Kidney glomerular epithelial cell (primary cell): Measurements from ENCODE around the gene PTX4.
A peak's percentile ranks its signal among the peaks of the same experiment; 100 is the strongest.
"Not testable (repeated sequence)": the region's sequence is repeated elsewhere in the genome, so short reads cannot be mapped to it uniquely, and the experiment has no call there.

Source experiments
- DNase-seq: peaks from one replicate; lab custom pipeline; 2025; lab: John Stamatoyannopoulos, UW

PTX4 gene

DNA sequence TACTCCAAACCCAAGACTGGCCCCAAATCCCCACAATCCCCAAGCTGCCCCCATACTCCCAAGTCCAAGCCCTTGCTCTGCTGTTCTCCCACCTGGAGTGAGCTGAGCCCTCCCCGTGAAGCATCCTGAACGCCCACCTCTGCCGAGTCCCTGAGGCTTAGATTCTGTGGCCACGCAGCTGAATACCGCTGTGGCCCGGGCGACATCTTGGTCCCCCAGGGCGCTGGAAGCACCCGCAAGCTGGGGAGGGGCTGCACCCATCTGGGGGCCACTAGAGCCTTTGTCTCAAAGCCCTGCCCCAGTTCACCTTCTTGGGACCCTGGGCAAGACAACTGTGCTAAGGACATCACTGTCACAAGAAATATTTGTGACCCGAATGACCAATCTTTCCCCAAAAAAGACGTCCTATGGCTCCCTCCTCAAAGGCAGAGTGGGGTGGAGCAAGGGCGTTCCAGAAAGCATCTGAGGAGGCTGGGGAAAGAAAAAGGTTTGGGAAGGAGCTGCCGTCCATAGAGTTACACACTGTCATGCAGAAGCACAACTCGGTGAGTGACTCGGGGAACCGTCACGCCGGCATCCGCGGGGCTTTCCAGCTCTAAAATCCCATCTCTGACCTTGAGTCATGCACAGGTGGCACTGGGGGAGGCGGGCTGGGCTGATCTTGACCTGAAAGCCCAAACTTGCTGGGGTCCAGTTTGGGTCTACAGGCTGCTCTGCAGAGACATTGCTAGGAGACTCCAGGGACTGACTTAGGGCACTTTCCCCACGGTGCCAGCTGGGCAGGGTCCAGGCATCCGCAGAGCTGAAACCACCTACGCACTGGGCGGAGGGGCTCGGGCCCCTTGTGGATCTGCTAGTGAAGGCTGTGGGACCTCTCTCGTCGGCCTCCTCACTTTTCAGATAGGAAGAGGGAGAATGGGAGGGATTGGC lies 6.6 kb downstream of the PTX4 start:
- no peak for DNase-seq

- DNase-seq, result not testable (repeated sequence)
Measured at GRCh38 chr16:1478937-1479336, 9.8 kb downstream of the PTX4 start.

DNA sequence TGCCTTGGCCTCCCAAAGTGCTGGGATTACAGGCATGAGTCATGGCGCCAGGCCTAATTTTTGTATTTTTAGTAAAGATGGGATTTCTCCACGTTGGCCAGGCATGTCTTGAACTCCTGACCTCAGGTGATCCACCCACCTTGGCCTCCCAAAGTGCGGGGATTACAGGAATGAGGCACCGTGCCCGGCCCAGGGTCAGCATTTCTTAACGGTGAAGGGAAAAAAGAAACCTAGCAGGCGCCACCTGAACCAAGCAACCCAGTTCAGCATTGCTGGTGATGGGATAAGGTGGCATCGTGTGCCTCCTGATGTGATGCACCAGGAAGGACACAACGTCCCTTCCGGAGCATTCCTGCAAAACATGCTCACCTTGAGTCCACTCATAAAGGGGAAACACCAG lies 11.7 kb downstream of the PTX4 start:
- DNase-seq, result no peak

DNA sequence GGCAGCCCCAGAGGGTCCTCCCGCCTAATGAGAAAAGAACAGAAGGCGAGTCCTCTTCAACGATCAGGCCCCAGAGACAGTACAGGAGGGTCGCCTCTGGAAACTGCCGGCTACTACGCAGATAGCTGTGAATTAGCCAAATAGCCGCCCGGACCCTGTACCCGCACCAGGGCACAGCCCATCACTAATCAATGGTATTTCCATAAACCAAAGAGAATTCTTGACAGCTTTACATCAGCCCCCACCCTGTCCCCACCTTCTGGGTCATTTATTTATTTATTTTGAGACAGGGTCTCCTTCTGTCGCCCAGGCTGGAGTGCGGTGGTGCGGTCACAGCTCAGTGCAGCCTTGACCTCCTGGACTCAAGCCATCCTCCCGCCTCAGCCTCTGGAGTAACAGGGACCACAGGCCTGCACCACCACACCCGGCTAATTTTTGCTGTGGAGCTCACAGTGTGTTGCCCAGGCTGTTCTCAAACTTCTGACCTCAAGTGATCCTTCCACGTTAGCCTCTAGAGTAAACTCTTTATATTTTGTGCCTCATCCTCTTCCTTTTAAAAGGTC lies 13.1 kb downstream of the PTX4 start:
- DNase-seq, result no peak

DNA sequence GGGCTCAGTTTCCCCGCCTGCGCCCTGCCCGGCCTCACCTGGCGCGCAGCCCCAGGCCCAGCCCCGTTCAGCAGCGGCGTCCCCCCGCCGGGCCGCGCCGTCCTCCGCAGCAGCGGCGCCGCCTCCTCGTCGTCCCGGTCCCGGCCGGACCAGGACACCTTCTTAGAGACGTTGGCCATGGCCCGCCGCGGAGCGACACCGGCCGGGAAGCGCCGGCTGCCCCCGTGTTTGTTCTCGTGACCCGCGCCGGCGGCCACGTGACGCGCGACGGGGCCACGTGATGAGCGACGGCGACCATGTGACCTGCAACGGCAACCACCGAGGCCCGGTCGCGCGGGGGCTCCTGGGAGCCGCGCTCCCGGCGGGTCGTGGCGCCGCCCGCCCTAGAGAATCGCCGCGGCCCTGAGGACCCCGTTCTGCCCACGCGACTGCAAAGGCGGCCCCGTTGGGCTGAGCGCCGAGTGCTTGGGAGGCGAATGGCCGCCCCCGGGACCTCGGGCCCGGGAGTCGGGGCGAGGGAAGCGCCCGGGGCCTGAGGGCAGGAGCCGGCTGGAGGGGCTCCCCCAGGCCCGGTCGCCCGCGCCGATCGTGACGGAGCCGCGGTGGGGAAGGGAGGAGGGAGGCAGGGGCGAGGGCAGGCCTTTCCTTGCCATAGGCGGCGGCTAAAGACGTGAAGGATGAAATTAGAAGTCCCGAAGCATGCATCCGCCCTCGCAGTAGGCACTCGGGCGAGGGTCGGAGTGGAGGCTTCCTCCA lies 13.8 kb downstream of the PTX4 start, which contains the start of gene CLCN7:
CLCN7 (minus strand) TSS at position 233 of the 756 bp plus-strand sequence; CDS start at position 179, 54 bp downstream.
- DNase-seq, result peak; percentile 55

DNA sequence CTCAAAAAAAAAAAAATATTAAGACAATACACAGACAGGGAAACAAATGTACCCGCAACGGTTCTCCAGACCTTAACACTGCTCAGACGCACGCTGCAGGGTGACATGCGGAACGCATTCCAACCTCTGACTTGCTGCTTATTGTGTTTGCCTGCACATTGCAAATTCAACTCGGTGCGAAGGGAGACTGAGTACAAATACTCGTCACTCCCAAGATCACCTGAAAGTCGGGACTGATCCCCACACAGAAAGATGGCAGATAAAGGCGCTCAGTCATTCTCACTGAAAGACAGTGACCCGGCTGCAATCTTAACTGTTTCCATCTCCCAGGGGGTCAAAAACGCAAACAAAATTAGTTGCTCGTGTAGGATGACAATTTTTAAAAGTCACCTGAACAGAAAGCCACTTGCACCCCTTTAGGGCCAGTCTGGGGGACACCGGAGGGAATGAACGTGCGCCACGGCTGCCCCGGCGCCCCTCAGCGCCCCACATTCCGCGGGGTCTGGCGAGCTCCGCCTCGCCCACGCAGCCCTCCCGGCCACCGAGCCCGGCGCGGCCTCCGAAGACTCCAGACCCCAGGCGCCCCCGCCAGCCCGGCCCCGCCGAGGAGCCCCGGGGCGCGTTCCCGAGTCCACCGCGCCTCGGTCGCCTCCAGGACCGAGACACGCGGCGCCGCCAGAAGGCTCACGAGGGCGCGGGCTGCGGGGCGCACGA lies 14.5 kb downstream of the PTX4 start:
- no peak for DNase-seq

DNA sequence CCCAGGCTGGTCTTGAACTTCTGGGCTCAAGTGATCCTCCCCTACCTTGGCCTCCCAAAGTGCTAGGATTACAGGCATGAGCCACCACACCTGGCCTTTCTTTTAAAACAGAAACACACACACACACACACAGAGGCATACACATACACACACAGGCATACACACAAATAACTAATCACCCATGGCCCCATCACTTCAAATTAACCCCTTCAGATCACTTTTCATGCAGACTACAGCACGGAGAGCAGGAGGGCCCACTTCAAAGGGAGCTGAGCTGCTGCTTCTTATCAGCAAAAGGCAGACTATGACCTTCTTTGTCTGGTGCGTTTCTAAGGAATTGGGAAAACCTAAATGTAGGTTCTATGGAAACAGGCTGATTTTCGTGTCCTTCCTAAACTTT lies 15.8 kb downstream of the PTX4 start:
- DNase-seq, result no peak

GRCh38 chr16:1471569-1472194 lies 17.1 kb downstream of the PTX4 start:
- no peak for DNase-seq

GRCh38 chr16:1470481-1471251 lies 18.1 kb downstream of the PTX4 start:
- no peak for DNase-seq

DNA sequence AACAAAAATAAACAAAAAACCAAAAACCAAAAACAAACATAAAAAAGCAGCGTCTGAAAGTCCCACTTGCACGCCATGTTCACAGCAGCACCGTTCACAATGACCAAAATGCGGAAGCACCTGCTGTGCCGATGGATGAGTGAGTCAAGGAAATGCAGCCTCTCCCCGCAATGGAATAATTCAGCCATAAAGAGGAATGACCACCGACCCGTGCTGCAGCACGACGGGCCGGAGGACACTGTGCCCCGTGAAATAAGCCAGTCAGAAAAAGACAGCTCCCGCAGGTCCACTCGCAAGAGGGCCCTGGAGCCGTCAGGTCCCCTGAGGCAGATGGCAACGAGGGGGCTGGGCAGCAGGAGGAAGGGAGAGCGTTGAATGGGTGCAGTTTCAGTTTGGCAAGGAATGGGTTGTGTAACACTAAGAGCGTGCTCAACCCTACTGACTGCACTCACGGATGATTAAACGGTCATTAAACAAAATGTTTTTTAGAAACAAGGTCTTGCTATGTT lies 19.0 kb downstream of the PTX4 start:
- DNase-seq, result no peak

GRCh38 chr16:1469141-1469540 lies 19.6 kb downstream of the PTX4 start:
- not testable (repeated sequence) for DNase-seq

- DNase-seq, result no peak
Measured at GRCh38 chr16:1468426-1468810, 20.3 kb downstream of the PTX4 start.

DNA sequence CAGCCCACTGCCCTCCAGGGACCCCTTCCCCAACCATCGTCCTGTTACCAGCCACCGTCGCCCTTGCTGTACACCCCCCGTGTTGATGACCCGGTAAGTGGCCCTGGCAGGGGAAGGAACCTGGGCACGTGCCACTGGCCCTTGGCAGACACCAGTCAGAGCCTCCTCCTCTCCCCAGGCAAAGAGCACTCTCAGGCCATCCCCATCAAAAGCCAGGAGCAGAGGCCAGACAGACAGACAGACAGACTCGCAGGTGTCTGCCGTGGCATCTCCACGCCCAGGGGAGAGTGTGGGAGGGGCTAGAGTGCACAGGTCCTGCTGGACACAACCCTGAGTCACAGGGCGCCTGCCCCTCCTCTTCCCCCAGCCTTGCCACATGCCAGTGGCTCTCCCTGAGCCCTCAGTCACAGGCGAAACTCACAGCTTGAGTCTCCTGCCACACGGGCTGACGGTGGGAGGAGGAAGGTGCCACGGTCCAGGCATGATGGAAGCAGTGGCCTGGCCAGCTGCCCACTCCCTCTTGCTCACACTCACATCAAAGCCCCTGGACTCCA lies 21.7 kb downstream of the PTX4 start:
- no peak for DNase-seq

DNA sequence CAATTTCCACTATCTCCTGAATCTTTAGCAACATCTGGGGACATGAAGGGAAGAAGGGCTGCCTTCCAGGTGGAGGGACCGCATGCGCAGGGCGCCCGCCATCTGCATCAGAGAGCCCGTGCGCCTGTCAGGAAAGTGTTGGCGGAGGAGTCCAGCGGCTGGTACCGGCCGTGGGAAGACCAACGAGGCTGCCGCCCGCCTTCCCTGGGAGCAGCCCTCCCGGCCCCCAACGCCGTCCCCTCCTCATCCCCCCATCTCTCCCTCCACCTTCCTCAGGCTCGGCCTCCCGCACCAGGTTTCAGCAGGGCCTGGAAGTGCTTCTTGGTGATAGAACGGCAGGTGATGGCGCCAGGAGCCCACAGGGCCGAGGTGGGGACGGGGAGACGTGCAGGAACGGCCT lies 22.7 kb downstream of the PTX4 start:
- DNase-seq, result no peak

DNA sequence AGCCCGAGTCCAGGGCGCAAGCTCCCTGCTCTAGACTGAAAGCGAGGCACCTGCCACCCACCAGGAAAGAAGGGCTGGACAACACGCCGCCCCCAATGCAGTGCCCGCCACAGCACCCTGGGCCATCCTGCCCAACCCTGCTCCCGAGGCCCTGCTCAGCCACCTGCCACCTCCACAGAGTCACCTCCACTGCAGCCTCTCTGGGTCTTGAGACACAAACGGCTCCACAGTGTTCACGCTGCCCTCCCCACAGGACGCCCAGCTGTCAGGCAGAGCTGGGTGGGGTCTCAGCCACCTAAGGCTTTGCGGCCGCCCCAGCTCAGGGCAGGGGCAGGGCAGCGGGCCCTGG lies 23.2 kb downstream of the PTX4 start:
- DNase-seq, result no peak

DNA sequence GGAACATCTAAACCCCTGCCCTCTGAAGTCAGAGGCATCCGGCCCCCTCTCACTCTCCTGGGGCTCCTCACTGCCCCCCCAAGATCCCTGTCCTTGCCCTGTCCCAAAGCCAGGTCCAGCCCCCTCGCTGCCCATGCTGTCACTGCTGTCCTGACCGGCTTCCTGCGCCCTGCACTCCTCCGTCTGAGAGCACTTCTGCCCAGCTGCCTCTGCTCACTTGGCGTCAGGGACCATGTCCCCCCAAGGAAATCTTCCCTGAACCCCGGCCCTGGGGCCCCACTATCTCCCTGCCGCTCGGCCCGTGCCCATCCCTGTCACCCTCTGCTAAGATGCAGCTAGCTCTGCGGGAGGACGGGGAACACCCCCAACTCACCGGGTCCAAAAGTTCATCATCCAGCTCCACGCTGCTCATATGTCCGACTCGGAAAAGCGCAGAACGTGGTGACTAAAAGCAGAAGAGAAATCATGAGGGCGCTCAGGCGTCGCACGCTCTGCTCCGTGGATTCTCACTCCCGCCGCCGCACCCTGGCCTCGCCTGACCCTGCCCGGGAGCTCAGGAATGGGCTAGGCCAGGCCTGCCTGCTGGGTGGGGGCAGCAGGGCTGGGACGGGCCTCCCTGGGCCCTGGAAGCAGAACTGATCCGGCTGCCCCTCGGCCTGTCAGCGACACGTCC lies 23.7 kb downstream of the PTX4 start:
- no peak for DNase-seq

GRCh38 chr16:1464196-1464893 lies 24.4 kb downstream of the PTX4 start:
- no peak for DNase-seq

DNA sequence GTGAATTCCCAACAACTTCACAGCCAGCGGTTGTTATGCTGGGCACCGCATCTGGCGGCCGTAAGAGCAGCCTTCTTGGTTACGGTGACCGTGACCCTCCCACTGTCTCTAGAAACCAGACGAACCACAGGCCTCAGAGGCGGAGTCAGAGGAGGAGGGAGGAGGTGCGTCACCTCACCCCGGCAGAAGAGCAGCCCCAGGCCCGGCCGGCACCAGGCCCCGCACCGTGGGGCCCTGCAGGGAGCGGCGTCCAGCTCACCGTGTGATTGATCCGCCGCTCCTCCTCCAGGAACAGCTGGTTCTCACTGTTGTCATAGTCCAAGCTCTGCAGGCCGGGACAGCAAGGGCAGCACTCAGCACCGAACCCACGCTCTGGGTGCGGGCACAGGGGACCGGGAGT lies 27.6 kb downstream of the PTX4 start:
- DNase-seq, result no peak

DNA sequence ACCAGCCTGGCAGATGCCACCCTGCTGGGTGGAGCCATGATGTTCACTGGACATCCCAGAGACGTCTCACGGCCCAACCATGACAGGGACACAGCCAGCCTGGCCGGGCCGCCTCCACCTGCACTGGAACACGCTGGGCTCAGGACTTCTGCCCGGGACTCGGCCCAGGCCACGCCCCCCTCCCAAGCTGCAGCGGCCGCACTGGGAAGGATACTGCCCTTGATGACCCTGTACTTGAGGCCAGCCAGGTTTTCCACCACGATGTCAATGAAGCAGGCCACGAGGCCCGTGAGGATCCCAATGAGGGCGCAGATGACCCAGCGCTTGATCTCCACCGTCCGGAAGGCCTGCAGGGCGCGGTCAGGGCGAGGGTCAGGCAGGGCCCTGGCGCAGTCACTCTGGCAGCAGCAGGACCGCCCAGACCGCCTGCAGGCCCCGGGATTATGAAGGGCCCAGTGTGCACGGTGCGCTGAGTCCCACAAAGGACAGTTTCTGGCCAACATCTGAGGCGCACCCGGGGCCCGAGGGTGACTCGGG lies 28.1 kb downstream of the PTX4 start:
- no peak for DNase-seq
